Gastroesophageal sphincter (tissue), 3 donors: ENCODE results near the gene BICRAL.

Source experiments
- CTCF ChIP-seq, 4 experiments: fragments of 200-600 bp in 2 of 4; fragments of 450-650 bp in 2 of 4; sonication (generic) in 1 of 4; IDR thresholded peaks; one replicate each; pipeline ENCODE4 v1.5.1; 2017 to 2019; ENCODE audit warnings: antibody characterized with exemption in 4 of 4, mild to moderate bottlenecking in 2 of 4, moderate library complexity in 2 of 4
- EP300 ChIP-seq: sonication (generic); formaldehyde crosslinking; IDR thresholded peaks from one replicate; pipeline ENCODE4 v1.6.1; 2017; ENCODE audit warnings: antibody characterized with exemption, mild to moderate bottlenecking
- POLR2A ChIP-seq, 2 donors: fragments of 450-650 bp; IDR thresholded peaks; one replicate each; pipeline ENCODE4 v1.6.1; 2017; ENCODE audit warnings: antibody characterized with exemption in 2 of 2, mild to moderate bottlenecking in 2 of 2, moderate library complexity in 1 of 2
- POLR2AphosphoS5 ChIP-seq: sonication (generic); formaldehyde crosslinking; IDR thresholded peaks from one replicate; pipeline ENCODE4 v1.6.1; 2017; ENCODE audit warnings: antibody characterized with exemption

GRCh38 chr6:42899871-42900270 lies 118.0 kb downstream of the BICRAL start:
- TF ChIP-seq CTCF (IDR thresholded peaks at IDR 0.05) = no peak
- no peak for TF ChIP-seq POLR2A (IDR thresholded peaks at IDR 0.05)
- TF ChIP-seq EP300 = no peak
- no peak for TF ChIP-seq POLR2AphosphoS5
